Epithelial cell of esophagus (primary cell): ENCODE data around the gene HEBP1.

ENCODE experiments used
- DNase-seq: peaks from one replicate; pipeline ENCODE4 v3.0.0; 2010; ENCODE audit warnings: low read depth
- H3K4me3 ChIP-seq: 2 replicates; pipeline ENCODE4 v1.5.1; 2011; ENCODE audit warnings: mild to moderate bottlenecking, low read length, control low read depth
- TF ChIP-seq, protein P1 (sequence below): IDR thresholded peaks from 2 replicates; pipeline ENCODE4 v1.5.1; 2011; ENCODE audit warnings: low read depth, mild to moderate bottlenecking, low read length, control low read depth, inconsistent platforms; ENCODE audit not compliant: insufficient read depth; ENCODE audit errors: missing control alignments

The HEBP1 gene

DNA sequence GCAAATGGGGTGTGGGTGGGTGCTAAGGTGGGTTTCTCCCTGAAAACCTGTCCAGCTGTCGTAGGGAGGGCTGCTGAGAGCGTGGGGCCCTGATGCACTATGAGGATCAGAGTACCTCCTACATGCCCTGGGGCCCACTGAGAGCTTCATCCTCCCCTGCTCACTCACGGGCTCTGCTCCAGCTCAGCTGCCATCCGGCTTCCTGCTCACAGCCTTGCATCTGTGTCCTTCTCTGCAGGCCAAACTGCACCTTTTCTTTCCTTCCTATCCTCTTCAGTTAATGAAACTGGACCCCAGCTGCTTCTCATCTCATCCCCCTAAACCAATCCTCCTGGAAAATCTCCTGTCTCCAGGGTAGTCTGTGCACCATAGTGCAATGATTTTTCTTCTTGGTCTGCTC lies 25.9 kb downstream of the HEBP1 start:
- DNase-seq, result no peak
- H3K4me3 ChIP-seq, result no peak overlapping the region

DNA sequence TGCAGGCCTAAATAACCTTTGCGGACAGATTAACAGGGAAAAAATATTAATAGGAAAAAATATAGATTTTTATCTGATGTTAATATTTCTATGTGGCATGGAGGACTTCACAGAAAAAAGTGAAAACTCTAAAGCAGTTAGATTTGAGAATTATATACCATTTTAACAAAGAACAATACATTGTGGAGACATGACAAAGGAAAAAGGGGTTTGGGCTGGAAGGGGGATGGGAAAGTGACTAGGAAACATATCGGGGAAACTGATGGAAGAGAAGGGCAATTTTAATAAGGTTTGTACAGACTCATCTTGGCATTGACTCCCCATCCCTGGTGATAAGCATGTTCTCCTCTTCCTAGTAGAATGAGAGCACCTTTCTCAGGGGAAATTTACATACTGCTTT lies 27.0 kb downstream of the HEBP1 start:
- TF ChIP-seq, protein P1, sequence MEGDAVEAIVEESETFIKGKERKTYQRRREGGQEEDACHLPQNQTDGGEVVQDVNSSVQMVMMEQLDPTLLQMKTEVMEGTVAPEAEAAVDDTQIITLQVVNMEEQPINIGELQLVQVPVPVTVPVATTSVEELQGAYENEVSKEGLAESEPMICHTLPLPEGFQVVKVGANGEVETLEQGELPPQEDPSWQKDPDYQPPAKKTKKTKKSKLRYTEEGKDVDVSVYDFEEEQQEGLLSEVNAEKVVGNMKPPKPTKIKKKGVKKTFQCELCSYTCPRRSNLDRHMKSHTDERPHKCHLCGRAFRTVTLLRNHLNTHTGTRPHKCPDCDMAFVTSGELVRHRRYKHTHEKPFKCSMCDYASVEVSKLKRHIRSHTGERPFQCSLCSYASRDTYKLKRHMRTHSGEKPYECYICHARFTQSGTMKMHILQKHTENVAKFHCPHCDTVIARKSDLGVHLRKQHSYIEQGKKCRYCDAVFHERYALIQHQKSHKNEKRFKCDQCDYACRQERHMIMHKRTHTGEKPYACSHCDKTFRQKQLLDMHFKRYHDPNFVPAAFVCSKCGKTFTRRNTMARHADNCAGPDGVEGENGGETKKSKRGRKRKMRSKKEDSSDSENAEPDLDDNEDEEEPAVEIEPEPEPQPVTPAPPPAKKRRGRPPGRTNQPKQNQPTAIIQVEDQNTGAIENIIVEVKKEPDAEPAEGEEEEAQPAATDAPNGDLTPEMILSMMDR, result no peak
- no peak for DNase-seq
- no peak overlapping the region for H3K4me3 ChIP-seq

More for the DNA sequence above, 25.9 kb downstream of the HEBP1 start:
- TF ChIP-seq, protein P1, result no peak

DNA sequence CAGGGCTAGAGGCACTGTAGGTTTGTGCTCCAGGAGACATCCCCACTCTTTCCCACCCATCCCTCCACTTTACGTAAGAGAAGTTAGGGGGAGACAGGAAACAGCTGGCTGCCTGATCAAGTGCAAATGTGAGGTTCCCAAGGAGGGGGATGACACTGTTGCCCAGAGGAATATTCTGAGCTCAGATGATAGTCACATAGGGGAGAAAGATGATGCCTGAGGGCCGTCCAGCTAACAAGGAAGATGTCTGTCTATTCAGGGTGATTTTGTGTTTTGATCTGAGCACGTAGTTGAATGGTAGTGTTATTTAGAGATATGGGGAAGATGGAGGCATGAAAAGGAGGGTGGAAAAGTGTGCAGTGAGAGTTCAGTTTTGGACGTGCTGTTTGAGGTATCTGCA lies 34.2 kb downstream of the HEBP1 start:
- TF ChIP-seq, protein P1, result no peak

DNA sequence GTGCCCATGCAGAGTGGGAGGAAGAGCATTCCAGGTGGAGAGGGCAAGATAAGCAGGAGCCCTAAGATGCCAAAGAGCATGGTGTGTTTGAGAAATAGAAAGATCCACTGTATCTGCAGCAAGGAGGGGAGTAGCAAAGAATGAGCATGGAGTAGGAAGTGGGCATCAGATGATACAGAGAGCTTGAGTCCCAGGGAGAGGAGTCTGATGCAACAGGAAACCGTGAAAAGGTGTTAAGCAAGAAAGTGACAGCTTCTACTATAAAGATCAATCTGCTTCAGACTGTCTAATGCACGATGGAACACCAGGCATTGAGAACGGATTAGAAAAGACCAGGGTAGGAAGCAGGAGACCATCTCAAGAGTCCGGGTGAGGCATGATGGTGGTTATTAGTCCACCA lies 35.8 kb downstream of the HEBP1 start:
- no peak for DNase-seq
- TF ChIP-seq, protein P1, result no peak
- H3K4me3 ChIP-seq, result no peak overlapping the region

More for the DNA sequence above, 34.2 kb downstream of the HEBP1 start:
- no peak overlapping the region for H3K4me3 ChIP-seq
- no peak for DNase-seq

DNA sequence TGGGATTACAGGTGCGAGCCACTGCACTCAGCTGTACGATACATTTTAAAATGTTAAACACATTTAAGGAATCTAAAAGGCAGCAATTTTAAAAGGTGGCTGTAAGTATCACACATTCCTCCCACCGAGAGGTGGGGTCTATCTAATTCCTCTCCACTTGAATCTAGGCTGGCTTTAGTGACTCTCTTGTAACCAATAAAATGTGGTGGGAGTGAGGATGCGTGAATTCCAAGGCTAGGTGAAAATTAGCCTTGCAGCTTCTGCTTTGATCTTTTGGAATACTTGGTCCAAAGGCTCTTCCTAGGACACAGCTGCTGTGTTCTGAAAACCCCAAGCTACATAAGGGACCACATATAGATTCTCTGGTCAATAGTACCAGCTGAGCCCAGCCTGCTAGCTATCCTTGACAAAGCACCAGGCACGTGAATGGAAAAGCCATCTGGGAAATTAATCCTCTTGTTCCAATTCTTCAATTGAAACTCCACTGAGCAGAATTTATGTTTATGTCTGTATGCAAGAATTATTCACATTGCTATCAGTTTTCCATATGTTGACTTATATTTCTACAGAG lies 39.3 kb downstream of the HEBP1 start:
- no peak for DNase-seq
- no peak overlapping the region for H3K4me3 ChIP-seq
- TF ChIP-seq, protein P1, result no peak

DNA sequence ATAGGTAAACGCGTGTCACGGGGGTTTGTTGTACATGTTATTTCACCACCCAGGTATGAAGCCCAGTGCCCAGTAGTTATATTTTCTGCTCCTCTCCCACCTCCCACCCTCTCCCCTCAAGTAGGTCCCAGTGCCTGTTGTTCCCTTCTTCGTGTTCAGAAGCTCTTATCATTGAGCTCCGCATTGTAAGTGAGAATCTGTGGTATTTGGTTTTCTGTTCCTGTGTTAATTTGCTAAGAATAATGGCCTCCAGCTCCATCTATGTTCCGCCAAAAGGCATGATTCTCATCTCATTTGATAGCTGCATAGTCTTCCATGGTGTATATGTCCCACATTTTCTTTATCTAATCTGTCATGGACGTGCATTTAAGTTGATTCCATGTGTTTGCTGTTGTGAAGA lies 41.2 kb downstream of the HEBP1 start:
- TF ChIP-seq, protein P1, result no peak
- no peak overlapping the region for H3K4me3 ChIP-seq
- DNase-seq, result no peak
